Erythroblast (primary cell): Measurements from ENCODE around the gene MYEOV.

Source experiments
- GATA1 ChIP-seq: IDR thresholded peaks from 2 replicates; pipeline ENCODE4 v1.6.1; 2011; ENCODE audit warnings: low read depth, mild to moderate bottlenecking, control low read depth, low read length, moderate library complexity
- POLR2A ChIP-seq: IDR thresholded peaks from 2 replicates; pipeline ENCODE4 v1.6.1; 2011; ENCODE audit warnings: mild to moderate bottlenecking, low read length

DNA sequence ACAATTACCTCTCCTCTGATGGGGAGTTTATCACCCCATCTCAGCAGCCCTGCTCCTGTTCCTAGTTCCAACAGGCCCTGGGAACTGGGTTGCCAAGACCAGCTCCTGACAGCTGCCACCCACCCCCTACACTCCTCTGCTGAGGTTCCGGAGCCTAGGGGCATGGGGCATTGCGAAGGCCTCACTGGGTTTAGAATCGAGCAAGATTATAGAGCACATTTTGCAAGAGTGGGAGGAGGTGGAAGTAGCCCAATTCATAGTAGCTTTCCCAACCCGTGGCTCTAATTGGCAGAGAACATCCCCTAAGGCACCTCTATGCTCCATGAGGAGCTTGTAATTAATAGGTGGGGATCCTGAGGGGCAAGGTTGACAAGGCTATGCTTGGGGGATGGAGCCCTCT is 23.0 kb downstream of the MYEOV start:
- no peak for TF ChIP-seq POLR2A
- no peak for TF ChIP-seq GATA1
